ENCODE measurements around the gene CLMP.
"Not testable (repeated sequence)": the region's sequence is repeated elsewhere in the genome, so short reads cannot be mapped to it uniquely, and the experiment has no call there.

CLMP gene

DNA sequence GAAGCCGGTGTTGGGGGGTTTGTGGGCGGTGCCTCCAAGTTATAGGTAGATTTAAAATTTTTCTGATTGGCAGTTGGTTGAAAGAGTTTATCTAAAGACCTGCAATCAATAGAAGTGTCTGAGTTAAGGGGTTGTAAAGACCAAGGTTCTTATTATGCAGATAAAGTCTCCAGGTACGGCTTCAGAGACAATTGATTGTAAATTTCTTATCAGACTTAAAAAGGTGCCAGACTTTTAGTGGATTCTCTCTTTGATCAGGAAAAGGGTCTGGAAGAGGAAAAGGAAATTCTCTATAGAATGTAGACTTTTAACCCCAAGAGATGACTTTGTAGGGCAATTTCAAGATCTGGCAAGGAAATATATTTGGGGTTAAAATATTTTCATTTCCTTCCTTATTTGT, 25.2 kb downstream of the CLMP start:
- in situ Hi-C loops (cut with MboI; ENCODE audit: low sequenced_read_pairs) = no loop called here

DNA sequence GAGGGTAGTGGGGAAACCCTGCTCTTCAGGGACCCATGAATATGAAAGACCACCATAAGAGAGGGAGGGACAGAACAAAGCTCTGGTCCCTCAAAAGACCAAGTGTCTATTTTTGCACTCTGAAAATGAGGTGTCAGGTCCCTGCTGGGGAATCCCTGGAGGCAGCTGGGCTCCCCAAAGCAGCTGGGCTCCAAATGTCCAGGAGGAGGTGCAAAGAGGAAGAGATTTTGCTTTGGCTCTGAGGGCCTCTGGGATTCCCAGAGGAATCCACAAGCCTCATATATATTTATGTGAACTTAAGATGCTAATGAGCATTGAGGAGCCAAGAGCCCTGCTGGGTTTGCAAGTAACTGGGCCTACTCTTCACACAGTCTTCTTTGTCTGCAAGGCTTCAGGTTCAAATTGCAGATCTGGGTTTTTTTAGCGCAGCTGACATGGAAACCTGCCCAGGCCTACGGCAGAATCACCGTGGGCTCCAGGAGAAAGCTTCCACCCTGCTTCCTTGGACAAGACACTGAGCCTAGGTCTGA, 26.0 kb downstream of the CLMP start:
- in situ Hi-C loops (cut with MboI; ENCODE audit: low sequenced_read_pairs) = no loop called here

DNA sequence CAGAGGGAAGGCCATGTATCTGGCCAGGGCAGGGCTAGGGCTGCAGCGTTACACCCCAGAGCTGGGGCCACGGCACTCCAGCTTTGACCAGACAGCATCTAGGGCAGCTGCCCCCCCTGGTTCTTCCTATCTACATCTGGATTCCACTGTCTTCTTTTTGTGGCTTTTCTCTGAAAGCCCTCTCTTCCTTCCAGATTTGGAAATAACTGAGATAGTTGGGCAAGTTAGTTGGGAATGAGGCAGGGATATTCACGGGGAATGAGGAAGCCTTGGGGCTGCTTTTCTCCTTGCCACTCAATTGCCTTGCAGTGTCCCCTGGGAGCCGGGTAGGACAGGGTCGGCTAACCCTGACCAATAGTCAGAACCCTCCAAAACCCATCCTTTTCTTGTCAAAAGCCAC, 26.8 kb downstream of the CLMP start:
- in situ Hi-C loops (cut with MboI; ENCODE audit: low sequenced_read_pairs) = no loop called here

- in situ Hi-C loops (cut with MboI; ENCODE audit: low sequenced_read_pairs) = no loop called here
Observed at GRCh38 chr11:123166071-123166559, 28.9 kb downstream of the CLMP start.

GRCh38 chr11:123164732-123165450, 30.2 kb downstream of the CLMP start:
- in situ Hi-C loops (cut with MboI; ENCODE audit: low sequenced_read_pairs) = no loop called here

- in situ Hi-C loops (cut with MboI; ENCODE audit: low sequenced_read_pairs) = no loop called here
Observed at GRCh38 chr11:123163621-123164020, 31.4 kb downstream of the CLMP start.

DNA sequence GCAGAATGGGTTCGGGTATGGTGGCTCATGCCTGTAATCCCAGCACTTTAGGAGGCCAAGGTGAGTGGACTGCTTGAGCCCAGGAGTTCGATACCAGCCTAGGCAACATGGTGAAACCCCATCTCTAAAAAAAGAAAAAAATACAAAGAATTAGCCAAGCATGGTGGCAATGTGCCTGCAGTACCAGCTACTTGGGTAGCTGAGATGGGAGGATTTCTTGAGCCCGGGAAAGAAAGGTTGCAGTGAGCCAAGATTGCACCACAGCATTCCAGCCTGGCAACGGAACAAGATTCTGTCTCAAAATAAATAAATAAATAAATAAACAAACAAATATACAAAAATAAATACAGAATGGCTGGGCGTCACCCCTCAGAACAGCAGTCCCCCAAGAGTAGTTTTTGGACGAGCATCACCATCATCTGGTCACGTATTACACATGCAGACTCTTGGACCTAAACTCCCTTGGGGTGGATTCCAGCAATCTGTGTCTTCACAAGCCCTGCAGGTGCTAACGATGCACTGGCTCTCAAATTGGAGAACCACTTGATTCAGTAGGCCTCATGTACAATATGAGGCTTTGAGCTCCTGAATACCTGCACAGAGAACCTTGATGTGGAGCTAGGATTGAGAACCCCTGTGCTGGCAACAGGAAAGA, 33.5 kb downstream of the CLMP start:
- in situ Hi-C loops (cut with MboI; ENCODE audit: low sequenced_read_pairs) = no loop called here

DNA sequence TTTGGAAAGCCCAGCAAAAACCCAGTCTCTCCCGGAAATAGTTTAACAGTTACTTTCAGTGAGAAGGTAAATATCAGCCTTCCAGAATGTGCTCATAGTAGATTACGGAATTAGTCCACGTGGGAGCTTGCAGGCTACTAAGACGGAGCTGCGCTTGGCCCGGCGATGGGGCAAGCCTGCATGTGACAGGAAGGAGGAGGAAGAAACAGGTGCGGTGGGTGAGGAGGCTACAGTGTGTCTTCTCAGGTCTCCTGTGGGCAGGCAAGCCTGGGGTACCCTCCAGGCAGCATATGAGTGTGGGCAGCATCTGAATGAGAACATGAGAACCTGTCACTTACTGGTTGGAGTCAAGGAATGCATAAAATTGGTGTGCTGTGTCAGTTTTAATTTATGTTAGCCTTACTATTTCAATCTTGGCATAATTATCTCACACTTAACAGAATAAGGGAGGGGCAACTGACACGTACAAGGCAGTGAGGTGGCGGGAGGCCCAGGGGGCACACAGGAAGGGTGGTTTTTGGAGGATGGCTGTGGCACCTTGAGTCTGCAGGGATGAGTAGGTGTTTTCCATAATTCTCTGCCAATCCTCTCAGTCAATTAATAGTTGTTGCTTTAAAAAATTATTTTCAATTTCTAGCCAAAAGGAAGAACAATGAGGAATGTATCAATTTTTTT, 35.7 kb downstream of the CLMP start:
- in situ Hi-C loops (cut with MboI; ENCODE audit: low sequenced_read_pairs) = no loop called here

GRCh38 chr11:123158033-123159003, 36.7 kb downstream of the CLMP start:
- in situ Hi-C loops (cut with MboI; ENCODE audit: low sequenced_read_pairs) = no loop called here

- in situ Hi-C loops (cut with MboI; ENCODE audit: low sequenced_read_pairs) = no loop called here
Observed at GRCh38 chr11:123152951-123153350, 42.1 kb downstream of the CLMP start.

DNA sequence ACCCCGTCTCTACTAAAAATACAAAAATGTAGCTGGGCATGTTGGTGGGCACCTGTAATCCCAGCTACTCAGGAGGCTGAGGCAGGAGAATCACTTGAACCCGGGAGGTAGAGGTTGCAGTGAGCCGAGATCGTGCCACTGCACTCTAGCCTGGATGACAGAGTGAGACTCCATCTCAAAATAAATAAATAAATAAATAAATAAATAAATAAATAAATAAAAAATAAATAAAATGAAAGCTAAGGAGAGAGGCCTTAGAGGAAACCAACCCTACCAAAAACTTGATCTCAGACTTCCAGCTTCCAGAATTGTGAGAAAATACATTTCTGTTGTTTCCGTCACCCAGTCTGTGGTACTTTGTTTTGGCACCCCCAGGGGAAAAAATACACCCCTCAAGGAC, 42.7 kb downstream of the CLMP start:
- in situ Hi-C loops (cut with MboI; ENCODE audit: low sequenced_read_pairs) = not testable (repeated sequence)

- in situ Hi-C loops (cut with MboI; ENCODE audit: low sequenced_read_pairs) = no loop called here
Observed at GRCh38 chr11:123151796-123152195, 43.3 kb downstream of the CLMP start.

DNA sequence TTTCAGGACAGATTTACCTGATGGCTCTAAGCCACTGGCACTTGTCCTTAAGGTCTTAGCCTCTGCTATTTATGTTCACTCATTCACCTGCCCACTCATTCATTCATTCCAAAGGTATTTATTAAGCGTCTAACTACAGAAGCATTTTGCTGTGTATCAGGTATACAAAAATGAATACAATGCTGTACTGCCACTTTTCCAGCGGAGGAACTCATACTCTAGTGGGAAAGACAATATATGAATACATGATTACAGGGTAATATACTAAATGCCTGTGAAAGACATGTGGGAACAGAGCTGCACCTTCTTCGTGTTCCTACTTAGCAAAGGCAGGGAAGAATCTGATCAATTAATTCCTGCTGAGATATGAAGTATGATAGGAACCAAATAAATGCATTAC, 43.7 kb downstream of the CLMP start:
- in situ Hi-C loops (cut with MboI; ENCODE audit: low sequenced_read_pairs) = no loop called here

GRCh38 chr11:123150882-123151281, 44.2 kb downstream of the CLMP start:
- in situ Hi-C loops (cut with MboI; ENCODE audit: low sequenced_read_pairs) = no loop called here

DNA sequence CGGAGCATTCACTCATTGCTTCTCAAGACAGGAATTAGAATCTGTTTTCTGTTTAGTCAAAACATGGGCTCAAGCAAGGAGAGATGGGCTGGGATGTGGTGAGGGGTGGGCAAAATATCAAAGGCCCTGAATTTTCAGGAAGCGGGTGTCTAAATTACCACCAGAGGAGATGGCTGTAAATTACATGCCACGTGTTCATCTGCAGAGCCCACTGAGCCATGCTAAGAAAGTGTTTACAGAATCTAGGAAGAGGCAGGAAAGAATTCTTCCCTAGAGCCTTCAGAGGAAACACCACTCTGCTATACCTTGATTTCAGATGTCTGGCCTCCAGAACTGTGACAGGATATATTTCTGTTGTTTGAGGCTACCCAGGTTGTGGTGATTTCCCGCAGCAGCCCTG, 46.1 kb downstream of the CLMP start:
- in situ Hi-C loops (cut with MboI; ENCODE audit: low sequenced_read_pairs) = no loop called here

- in situ Hi-C loops (cut with MboI; ENCODE audit: low sequenced_read_pairs) = no loop called here
Observed at GRCh38 chr11:123145661-123146060, 49.4 kb downstream of the CLMP start.

- in situ Hi-C loops (cut with MboI; ENCODE audit: low sequenced_read_pairs) = no loop called here
Observed at GRCh38 chr11:123145220-123145619, 49.8 kb downstream of the CLMP start.

DNA sequence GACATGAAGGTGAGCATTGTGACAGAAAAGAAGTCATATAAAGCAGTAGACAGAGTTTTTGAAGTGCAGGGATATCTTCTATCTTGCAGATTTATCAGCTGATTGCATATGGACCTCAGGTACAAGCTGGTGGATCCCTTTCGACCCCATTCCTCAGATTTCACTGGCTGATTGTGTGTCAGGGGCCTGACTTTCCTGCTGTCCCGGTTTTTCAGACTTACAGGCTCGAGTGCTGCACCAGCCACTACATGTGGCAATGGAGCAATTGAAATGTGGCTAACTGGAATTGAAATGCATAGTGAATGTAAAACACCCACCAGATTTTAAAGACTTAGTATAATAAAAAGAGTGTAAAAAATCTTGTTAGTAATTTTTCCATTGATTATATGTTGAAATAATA, 50.3 kb downstream of the CLMP start:
- in situ Hi-C loops (cut with MboI; ENCODE audit: low sequenced_read_pairs) = no loop called here

GRCh38 chr11:123143921-123144320, 51.1 kb downstream of the CLMP start:
- in situ Hi-C loops (cut with MboI; ENCODE audit: low sequenced_read_pairs) = no loop called here

DNA sequence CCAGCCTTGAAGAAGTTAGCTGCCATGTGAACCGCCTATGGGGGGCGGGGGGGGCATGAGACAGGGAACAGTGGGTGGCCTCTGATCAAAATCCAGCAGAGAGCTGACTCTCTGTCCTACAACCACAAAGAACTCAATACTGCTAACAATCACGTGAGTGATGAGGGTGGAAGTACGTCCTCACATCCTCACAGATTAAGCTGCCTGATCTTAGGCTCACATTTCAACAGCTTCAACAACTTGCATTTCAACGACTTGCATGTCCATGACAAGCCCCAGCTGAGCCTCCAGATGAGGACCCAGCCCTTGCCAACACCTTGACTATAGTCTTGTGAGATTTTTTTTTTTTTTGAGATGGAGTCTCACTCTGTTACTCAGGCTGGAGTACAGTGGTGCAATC, 51.6 kb downstream of the CLMP start:
- in situ Hi-C loops (cut with MboI; ENCODE audit: low sequenced_read_pairs) = no loop called here

DNA sequence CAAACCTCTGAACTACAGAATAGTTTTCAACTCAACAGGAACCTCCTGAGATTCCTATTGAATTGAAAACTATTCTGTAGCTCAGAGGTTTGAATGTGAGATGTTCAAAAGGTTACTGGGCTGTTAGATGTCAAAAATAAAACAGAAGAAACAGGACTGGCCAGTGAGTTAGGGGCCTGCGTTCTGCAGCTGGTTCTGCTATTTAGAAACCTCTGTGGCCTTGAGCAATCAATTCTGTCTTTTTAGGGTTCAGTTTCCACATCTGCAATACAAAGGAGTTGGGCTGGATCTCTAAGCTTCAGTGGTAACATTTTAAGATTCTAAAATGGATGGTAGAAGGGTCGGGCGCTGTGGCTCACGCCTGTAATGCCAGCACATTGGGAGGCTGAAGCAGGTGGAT, 55.8 kb downstream of the CLMP start:
- in situ Hi-C loops (cut with MboI; ENCODE audit: low sequenced_read_pairs) = no loop called here

All from HL-60/S4 treated with retinoic acid at 250 ng/mL for 4 days and 3 days (cell line).